NCI-H82 treated with DMSO at 0.1 percent for 48 hours (cell line): ENCODE measurements around the gene CARTPT.

Experiments used
- DNase-seq: peaks from one replicate; lab custom pipeline; 2025; ENCODE audit not compliant: unreplicated experiment; lab: John Stamatoyannopoulos, UW

CARTPT gene

GRCh38 chr5:71737931-71738539 is 19.0 kb downstream of the CARTPT start:
- no peak for DNase-seq

GRCh38 chr5:71738662-71739361 is 19.7 kb downstream of the CARTPT start:
- no peak for DNase-seq

GRCh38 chr5:71740015-71740753 is 21.1 kb downstream of the CARTPT start:
- no peak for DNase-seq

GRCh38 chr5:71743155-71743554 is 24.1 kb downstream of the CARTPT start:
- no peak for DNase-seq

DNA sequence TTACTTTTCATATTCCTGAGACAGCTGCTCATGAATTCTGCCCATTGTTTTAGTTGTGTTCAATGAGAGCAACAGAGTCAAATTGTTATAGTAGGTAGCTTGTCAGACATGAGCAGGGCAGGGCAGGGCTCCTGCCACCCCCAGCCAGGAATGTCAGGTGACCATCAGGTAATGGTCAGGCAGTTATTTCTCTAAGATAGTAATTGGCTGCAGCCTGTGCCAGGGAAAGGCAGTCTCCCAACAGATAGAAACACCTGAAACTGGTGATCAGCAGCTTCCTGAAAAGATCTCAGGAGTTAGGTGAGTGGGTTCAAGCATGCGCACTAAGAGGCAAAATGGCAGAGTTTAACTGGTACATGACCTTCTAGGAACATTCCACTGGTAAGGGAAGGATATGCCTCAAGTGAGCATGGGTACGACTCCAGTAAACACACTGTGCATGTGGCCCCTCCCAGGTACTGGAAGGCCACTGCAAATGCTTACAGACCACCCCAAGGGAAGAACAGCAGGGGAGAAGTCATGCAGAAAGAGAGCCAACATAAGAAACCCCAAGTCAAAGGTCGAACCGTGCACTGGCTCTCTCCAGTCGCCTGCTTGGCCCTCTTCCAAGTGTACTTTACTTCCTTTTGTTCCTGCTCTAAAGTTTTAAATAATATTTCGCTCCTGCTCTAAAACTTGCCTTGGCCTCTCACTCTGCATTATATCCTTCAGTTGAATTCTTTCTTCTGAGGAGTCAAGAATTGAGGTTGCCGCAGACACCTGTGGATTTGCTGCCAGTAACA is 25.1 kb downstream of the CARTPT start:
- DNase-seq, result no peak

DNA sequence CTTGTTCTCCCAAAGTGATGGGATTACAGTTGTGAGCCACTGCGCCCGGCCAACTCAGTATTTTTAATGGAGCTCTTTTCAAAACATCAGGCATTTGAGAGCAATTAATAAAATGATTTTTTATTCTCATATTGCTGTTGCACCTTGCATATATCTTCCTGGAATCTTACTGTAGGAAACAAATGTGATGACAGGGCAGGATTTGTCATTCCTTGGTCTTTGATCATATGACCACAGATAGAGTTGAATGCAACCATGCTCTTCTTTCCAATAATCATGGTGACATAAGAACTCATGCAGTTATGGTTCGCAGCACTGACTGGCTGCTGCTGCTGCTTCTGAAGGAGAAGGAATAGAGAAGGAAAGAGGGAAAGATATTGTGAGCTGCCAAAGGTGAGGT is 28.1 kb downstream of the CARTPT start:
- no peak for DNase-seq

GRCh38 chr5:71748360-71748759 is 29.3 kb downstream of the CARTPT start:
- DNase-seq, result no peak

- DNase-seq, result no peak
Measured at GRCh38 chr5:71751422-71751821, 32.3 kb downstream of the CARTPT start.

DNA sequence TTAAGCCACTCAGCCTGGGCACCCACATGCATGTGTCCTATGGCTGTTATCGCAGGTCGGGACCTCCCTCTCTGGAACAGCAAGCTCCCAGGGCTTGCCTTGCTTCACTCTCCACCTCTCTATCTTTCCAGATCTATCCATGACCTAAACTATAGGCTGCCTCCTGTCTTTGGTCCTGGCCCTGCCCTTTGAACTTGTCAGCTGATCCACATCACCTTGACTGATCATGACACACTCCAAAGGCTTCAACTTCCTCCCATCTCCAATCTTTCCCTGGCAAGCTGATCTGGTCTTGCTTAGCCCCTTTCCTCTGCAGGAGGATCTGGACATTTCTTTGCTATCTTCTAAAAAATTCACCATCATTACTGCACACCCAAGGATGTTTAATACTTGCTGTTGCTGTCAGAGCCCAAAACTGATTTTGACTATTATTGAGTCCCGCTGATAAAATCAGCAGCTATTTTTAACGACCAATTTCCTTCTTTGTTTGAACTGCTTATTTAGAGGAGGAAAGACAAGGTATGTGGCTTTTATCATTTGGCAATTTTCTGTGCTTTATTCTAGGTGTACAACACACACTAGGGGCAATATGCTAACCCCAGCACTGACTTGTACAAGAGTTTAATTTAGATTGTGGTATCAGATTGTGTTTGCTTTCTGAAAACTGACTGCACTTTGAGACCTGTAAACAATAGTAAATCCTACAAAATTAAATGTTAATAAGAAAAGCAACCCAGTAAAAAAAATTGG is 33.5 kb downstream of the CARTPT start:
- DNase-seq, result no peak

- DNase-seq, result peak; percentile 17
Measured at GRCh38 chr5:71757590-71758543, 38.8 kb downstream of the CARTPT start.

- DNase-seq, result no peak
Measured at GRCh38 chr5:71762826-71763225, 43.8 kb downstream of the CARTPT start.

- no peak for DNase-seq
Measured at GRCh38 chr5:71767661-71768060, 48.6 kb downstream of the CARTPT start.

- no peak for DNase-seq
Measured at GRCh38 chr5:71769287-71769686, 50.2 kb downstream of the CARTPT start.

DNA sequence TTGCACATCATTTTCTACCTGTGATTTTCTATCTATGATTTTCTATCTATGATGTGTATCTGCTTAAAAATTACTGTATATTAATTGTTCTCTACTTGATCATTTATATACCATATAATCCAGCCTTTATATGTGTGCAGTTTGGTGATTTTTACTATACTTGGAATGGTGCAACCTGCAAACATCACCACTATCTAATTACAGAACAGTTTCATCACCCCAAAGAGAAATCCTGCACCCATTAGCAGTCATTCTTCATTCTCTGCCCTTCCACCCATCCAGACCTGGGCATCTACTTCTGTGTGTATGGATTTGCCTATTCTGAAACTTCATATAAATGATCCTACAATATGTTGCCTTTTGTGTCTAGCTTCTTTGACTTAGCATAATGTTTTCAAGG is 51.3 kb downstream of the CARTPT start:
- no peak for DNase-seq
